ENCODE data around the gene ITGB5.
"Not testable (repeated sequence)": the region's sequence is repeated elsewhere in the genome, so short reads cannot be mapped to it uniquely, and the experiment has no call there.

GRCh38 chr3:124782377-124782712 lies 104.8 kb downstream of the ITGB5 start:
- not testable (repeated sequence) for TF ChIP-seq CTCF (IDR thresholded peaks at IDR 0.05; ENCODE audit: low read depth, low read length); EZH2phosphoT487 (IDR thresholded peaks at IDR 0.05; ENCODE audit: low read depth)
